NCI-H2029 (cell line): ENCODE data around the gene DCC.
A peak's percentile ranks its signal among the peaks of the same experiment; 100 is the strongest.
"Not testable (repeated sequence)": the region's sequence is repeated elsewhere in the genome, so short reads cannot be mapped to it uniquely, and the experiment has no call there.

Experiments
- DNase-seq: peaks from one replicate; lab custom pipeline; 2025; lab: John Stamatoyannopoulos, UW

DCC gene

DNA sequence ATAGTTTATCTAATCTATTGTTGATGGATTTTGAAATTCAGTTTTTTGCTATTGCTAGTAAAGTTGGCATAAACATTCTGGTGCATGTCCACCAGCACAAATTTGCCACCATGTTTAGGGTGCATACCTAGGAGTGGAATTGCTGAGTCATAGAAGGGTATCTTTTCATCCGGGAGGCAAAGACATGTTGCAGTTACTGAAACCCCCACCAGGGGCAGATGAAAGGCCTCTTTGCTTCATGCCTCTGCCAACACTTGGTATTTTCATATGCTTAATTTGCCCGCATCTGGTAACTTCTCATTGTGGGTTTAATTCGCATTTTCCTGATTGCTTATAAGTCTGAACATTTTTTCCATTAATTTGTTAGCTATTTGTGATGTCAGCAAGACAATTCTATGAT lies 8.2 kb downstream of the DCC start:
- no peak for DNase-seq

DNA sequence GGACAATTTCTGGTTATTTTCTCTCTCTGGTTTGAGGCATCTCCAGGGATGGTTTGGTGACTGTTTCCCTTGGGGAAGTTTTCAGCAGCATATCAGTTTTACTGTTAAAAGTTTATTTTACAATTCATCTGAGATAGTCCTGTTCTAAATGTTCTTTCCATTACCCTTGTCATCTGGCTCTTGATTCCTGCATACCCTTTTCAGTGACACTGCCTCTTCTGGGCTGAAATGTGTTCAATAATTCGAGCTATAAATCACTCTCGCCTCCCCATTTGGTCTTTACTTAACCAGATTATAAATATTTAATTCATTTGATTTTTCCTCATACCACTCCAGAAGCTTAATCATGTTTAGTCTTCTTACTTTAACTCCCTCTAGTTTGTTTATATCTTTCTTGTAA lies 9.5 kb downstream of the DCC start:
- DNase-seq: no peak

GRCh38 chr18:52352920-52353319 lies 12.9 kb downstream of the DCC start:
- no peak for DNase-seq

GRCh38 chr18:52353589-52353988 lies 13.6 kb downstream of the DCC start:
- no peak for DNase-seq

GRCh38 chr18:52363861-52364260 lies 23.9 kb downstream of the DCC start:
- no peak for DNase-seq

GRCh38 chr18:52366851-52367250 lies 26.9 kb downstream of the DCC start:
- DNase-seq: not testable (repeated sequence)

DNA sequence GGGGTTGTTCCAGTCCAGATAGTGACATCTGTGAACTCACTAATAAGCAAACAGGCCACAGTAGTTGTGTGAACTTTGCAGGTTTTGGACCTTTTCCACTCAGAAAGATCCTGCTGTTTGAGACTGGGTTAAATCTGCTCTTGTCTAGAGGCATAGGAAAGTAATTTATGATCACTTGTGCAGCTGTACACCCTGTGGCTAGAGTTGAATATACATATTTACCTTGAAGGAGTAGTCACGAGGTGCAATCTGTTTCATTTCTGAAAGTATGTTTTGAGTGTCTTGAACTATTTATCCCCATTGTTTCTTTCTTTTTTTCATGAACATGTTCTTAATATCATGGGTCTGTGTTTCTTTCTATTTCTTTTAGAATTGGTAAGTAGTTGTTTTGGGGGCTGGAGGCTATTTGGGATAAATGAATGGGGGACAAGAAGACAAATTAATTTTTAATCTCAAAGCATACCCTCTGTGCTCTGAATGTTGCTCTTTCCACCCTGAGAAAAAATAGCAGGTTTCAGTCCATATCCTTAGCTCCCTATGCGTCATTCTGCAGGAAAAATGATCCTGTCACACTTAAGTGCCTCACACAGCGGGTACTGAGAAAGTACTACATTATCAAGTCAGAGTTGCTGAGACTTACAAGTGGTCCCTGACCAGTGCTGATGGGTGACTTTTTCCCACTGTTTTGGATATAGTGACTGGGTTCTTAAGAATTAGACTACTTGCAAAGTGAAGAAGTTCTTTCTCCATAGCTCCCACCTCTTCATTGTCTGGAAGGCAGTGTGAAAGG lies 28.2 kb downstream of the DCC start:
- DNase-seq: no peak

- no peak for DNase-seq
Observed at GRCh38 chr18:52370841-52371240, 30.8 kb downstream of the DCC start.

- no peak for DNase-seq
Observed at GRCh38 chr18:52376104-52376503, 36.1 kb downstream of the DCC start.

GRCh38 chr18:52377094-52377493 lies 37.1 kb downstream of the DCC start:
- no peak for DNase-seq

DNA sequence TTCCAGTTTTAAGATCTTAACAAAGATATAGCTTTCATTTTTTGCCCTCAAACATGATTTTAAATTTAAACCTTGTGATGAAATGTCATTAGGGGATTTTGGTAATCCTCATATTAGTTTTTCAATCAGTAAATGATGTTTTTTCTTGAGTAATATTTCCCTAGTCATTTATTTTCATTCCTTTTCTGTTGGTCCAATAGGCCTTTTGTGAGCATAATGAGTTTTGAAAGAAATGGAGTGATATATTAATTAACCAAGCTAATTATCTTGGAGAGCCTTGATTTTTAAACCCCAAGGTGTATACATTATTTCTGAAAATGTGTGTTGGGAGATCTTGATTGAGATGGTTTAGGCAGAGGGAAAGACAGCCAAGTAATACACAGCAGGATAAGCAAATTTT lies 46.3 kb downstream of the DCC start:
- DNase-seq: no peak

- DNase-seq: no peak
Observed at GRCh38 chr18:52387175-52387574, 47.2 kb downstream of the DCC start.

DNA sequence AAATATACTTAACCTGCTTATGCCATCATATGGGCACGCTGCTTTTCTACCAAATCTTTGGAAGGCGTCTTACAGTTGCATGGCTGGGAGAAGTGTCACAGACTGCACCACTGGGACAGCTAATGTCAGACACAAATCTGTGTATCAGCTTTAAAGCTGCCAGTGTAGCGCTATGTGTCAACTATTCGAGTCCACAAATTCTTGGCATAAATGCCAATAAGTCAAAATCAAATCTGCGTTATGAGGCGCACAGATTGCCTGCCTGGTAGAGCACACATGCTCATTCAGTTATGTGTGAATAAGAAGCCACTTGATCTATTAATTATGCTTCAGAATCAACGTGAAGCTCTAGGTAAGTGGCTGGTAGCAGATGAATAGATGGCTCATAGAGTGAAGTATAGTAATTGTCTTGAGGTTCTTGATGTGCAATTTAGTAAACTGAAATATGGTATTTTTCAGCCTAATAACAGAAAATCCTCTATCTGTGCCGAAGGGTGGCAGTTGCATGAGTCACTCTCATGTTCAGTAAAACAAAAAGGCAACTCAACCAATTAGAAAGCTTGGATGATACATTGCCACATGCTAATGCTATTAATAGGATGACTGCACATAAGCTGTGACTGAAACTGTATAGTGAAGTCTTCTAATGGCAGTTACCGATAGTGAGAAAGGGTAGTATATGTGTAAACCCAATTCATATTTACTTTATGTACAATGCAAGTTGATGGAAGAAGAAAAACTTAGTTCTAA lies 52.0 kb downstream of the DCC start:
- DNase-seq: no peak

DNA sequence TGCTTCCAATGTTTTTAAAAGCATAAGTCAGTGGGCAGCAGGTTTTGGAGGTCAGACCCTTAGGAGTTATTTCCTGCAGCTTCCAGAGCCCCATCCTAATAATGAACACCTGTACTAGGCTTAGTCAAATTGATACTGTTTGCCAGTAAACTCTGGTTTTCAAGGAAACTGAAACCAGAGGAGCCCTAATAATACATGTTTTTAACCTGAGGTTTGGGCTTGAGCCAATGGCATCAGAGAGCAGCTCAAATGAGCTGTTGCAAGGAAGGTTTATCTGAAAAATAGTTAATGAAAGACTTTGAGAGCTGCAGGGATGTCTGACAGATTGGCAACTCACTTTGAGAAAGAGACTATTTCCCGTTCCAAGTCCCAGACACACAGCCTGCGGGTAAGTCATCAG lies 54.6 kb downstream of the DCC start:
- DNase-seq: no peak

- no peak for DNase-seq
Observed at GRCh38 chr18:52395146-52395852, 55.3 kb downstream of the DCC start.

GRCh38 chr18:52401236-52401635 lies 61.2 kb downstream of the DCC start:
- DNase-seq: no peak

GRCh38 chr18:52402814-52403213 lies 62.8 kb downstream of the DCC start:
- DNase-seq: no peak

- peak; percentile 7 for DNase-seq
Observed at GRCh38 chr18:52403291-52404021, 63.5 kb downstream of the DCC start.

DNA sequence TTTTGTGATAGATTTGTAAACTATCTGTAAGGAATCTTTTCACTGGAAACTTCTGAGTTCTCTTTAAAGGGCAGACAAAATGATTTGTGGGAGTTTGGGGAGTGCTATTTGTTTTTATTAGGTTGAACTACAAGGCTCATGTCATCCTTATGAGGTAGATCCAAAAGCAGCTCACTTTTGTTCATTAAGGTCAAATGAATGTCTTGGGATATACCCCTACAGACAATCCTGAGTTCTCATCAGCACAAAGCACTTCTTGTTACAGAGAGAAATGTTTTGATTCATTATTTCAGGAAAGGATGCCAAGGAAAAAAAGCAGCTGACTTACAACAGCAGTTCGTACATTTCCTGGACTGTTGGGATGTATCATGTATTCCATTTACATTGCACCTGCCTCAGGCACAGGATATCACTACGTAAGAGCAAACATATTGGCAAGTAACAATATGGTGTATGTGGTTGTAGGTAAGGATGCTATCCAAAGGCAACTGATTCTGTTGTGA lies 68.9 kb downstream of the DCC start:
- no peak for DNase-seq

GRCh38 chr18:52409727-52410126 lies 69.7 kb downstream of the DCC start:
- DNase-seq: no peak

DNA sequence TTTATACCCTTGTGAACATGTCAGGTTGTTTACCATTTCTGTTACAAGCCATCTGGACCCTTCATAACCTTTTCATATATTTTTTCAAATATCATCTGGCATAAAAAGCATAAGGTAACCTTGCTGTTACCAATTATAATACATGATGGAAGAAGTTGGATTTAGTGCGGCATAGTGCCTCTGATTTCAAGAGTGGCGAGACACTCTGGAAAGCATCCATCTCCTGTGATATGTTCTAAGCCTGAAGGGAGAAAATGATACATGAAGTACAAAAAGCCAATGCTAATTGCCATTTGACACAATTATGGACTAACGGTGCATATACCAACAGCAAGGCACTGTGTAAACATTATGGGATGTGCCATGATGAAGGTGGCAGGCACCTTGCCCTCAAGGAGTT lies 75.1 kb downstream of the DCC start:
- DNase-seq: no peak

DNA sequence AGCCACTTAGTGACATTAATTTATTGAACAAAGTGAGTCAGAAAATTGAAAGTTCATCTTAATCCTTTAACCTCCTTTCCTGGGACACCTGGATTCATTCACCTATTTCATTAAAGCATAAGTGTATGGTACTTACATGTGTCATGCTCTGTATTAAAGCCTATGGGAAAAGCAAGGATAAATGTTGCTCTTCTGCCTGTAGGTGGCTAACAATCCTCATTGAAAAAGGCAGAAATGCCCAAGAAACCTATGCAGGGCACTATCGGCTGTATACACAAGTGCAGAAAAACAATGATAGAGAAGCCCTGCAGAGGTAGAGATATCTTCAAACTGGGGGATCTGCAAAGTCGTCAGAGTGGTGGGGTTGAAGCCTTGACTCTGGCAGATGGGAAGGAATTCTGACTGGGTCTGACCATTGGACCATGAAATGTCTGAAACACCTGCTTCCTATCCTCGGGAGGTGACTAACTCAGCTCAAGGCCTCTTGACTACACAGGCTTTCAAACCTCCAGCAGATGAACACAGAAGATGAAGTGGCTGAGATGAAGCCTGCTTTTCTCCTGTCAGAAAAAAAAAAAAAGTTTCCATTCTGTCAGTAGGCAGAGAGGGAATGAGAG lies 83.1 kb downstream of the DCC start:
- peak; percentile 28 for DNase-seq
